Endothelial cell (in vitro differentiated cells): ENCODE data around the gene MTHFSD. TPM values are rescaled to one million over a fixed set of nuclear protein-coding genes. Genes with fewer than 3 reads are reported as not detected.

ENCODE experiments used
- DNase-seq: peaks from one replicate; pipeline ENCODE4 v3.0.0; 2021; ENCODE audit warnings: low spot score
- H3K27ac Mint-ChIP-seq: one replicate; pipeline ENCODE4 v1.8.0; 2021; ENCODE audit warnings: mixed read lengths, inconsistent platforms; ENCODE audit not compliant: unreplicated experiment
- H3K27me3 Mint-ChIP-seq: one replicate; pipeline ENCODE4 v1.8.0; 2021; ENCODE audit warnings: mild to moderate bottlenecking, moderate library complexity, mixed read lengths, inconsistent platforms; ENCODE audit not compliant: unreplicated experiment
- H3K36me3 Mint-ChIP-seq: one replicate; pipeline ENCODE4 v1.8.0; 2021; ENCODE audit warnings: mild to moderate bottlenecking, low read depth, mixed read lengths, inconsistent platforms; ENCODE audit not compliant: unreplicated experiment
- H3K4me1 Mint-ChIP-seq: one replicate; pipeline ENCODE4 v1.8.0; 2021; ENCODE audit warnings: mild to moderate bottlenecking, mixed read lengths, inconsistent platforms; ENCODE audit not compliant: unreplicated experiment
- H3K4me3 Mint-ChIP-seq: one replicate; pipeline ENCODE4 v1.8.0; 2021; ENCODE audit warnings: mild to moderate bottlenecking, mixed read lengths, inconsistent platforms; ENCODE audit not compliant: unreplicated experiment
- H3K9me3 Mint-ChIP-seq: one replicate; pipeline ENCODE4 v1.8.0; 2021; ENCODE audit warnings: mixed read lengths, inconsistent platforms; ENCODE audit not compliant: unreplicated experiment
- total RNA-seq: library from RNA; stranded (reverse); fragmentation: NEBNext Ultra II Directional; extraction: Animal tissue kit (Norgen Biotek cat#: 25700); gene quantifications from one replicate; pipeline ENCODE4 v1.2.1, GENCODE V29; 2021; ENCODE audit not compliant: unreplicated experiment
- TF ChIP-seq, protein P1 (sequence below): fragments of 200-600 bp; sonication (generic); IDR thresholded peaks from one replicate; pipeline ENCODE4 v1.5.0; 2021; ENCODE audit warnings: antibody characterized with exemption; ENCODE audit not compliant: unreplicated experiment

Gene MTHFSD
- total RNA-seq, 1 donor from 2014 or later: 30.6 TPM

DNA sequence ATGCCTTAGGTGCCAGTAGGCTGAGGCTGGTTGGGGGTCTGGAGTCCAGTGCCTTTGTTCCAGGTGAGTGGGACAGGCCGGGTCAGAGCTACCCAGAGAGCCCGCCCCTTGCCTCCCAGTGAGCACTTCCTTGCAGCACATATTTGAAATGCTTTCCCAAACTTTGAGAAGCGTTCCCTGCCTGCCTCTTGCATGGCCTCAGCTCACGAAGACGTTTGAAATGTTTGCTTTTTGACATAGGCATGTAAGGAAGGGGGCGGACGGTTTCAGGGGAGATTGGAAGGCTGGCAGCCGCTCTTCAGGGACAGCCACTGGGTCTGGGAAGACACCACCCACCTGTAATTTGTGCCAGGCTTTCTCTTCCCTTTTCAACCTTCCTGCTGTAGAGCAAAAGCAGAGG, 18.2 kb upstream of the MTHFSD start:
- no peak overlapping the region for H3K27ac Mint-ChIP-seq
- no peak for DNase-seq

DNA sequence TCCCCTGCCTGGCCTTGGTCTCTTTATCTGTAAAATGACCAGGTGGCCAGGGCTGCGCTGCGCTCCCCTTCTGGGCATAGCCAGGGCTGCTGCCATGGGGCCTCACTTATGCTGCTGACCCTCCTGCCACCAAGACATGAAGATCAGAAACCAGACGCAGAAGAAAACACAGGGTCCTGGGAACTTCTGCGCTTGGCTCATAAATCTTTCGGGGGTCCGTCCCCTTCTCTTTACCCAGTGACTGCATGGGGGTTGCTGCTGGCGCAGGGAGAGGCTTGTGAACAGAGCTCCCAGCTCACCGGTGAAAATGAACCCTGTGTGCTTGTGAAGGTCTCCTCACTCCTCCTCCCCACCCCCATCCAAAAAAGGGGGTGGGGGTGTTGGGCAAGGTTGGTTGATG, 17.6 kb upstream of the MTHFSD start:
- DNase-seq: no peak
- Mint-ChIP-seq H3K27me3 (peaks cover 22% of the 10 kb centered on the region), H3K4me3 (no peak overlapping the region), H3K9me3 (no peaks in the 10 kb centered on the region), H3K36me3 (peaks cover 20% of the 10 kb centered on the region), H3K4me1 (peaks cover 52% of the 10 kb centered on the region), H3K27ac (no peak overlapping the region)
- TF ChIP-seq, protein P1, sequence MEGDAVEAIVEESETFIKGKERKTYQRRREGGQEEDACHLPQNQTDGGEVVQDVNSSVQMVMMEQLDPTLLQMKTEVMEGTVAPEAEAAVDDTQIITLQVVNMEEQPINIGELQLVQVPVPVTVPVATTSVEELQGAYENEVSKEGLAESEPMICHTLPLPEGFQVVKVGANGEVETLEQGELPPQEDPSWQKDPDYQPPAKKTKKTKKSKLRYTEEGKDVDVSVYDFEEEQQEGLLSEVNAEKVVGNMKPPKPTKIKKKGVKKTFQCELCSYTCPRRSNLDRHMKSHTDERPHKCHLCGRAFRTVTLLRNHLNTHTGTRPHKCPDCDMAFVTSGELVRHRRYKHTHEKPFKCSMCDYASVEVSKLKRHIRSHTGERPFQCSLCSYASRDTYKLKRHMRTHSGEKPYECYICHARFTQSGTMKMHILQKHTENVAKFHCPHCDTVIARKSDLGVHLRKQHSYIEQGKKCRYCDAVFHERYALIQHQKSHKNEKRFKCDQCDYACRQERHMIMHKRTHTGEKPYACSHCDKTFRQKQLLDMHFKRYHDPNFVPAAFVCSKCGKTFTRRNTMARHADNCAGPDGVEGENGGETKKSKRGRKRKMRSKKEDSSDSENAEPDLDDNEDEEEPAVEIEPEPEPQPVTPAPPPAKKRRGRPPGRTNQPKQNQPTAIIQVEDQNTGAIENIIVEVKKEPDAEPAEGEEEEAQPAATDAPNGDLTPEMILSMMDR: no peak

More for the DNA sequence above, 18.2 kb upstream of the MTHFSD start:
- Mint-ChIP-seq H3K9me3 (no peaks in the 10 kb centered on the region), H3K27me3 (peaks cover 25% of the 10 kb centered on the region), H3K4me3 (no peak overlapping the region), H3K4me1 (peaks cover 58% of the 10 kb centered on the region), H3K36me3 (peaks cover 23% of the 10 kb centered on the region)
- TF ChIP-seq, protein P1: no peak

DNA sequence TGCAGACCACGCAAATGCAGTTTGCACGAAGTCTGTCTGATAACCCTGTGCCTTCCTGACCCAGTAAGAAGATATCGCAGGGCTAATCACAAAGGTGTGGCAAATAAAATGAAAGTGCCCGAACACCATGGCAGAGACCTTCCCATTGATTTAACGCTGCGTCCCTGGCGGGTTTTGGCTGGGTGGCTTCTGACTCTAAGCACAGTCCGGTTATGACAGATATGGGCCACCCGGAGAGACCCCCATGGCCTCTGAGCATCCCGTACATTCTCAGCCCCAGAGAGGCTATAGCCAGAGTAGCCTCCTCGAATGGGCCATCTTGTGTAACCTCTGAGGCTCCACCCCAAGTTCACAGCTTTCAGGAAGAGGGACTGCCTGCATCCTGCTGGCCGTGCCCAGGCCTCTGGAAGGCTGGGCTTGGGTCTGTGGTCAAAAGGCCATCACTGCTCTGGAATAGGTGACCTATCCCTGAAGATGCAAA, 17.0 kb upstream of the MTHFSD start:
- no peak overlapping the region for H3K27ac Mint-ChIP-seq
- no peak for DNase-seq
- peaks cover 20% of the 10 kb centered on the region for H3K36me3 Mint-ChIP-seq
- H3K9me3 Mint-ChIP-seq: no peaks in the 10 kb centered on the region
- H3K27me3 Mint-ChIP-seq: peaks cover 20% of the 10 kb centered on the region
- no peak overlapping the region for H3K4me3 Mint-ChIP-seq
- TF ChIP-seq, protein P1: no peak
- H3K4me1 Mint-ChIP-seq: peaks cover 47% of the 10 kb centered on the region

DNA sequence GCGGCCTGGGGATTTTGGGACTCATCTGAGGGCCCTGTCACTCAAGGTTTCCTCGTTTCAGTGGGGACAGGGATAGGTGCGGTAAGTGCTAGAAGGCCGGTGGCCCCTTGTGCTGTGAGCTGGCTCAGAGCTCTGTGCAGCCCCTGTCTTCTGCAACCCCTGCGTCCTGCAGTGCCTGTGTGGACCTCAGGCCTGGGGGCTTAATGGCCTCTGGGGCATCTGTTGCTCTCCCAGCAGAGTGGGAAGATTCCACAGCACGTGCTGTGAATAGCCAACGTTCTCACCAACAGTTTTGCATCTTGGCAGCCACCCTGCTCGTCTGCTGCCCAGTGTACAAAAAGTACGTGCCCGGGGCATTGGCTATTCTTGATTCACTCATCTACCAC, 16.5 kb upstream of the MTHFSD start:
- TF ChIP-seq, protein P1: no peak
- H3K4me3 Mint-ChIP-seq: peak overlapping the region; percentile 79

GRCh38 chr16:86570558-86571529, 15.8 kb upstream of the MTHFSD start:
- Mint-ChIP-seq H3K4me3 (peak overlapping the region; percentile 79), H3K4me1 (peaks cover 44% of the 10 kb centered on the region), H3K9me3 (no peaks in the 10 kb centered on the region), H3K36me3 (peaks cover 20% of the 10 kb centered on the region), H3K27ac (no peak overlapping the region), H3K27me3 (peaks cover 14% of the 10 kb centered on the region)
- TF ChIP-seq, protein P1: no peak
- DNase-seq: no peak

More for the DNA sequence above, 16.5 kb upstream of the MTHFSD start:
- Mint-ChIP-seq H3K9me3 (no peaks in the 10 kb centered on the region), H3K27ac (no peak overlapping the region), H3K27me3 (peaks cover 19% of the 10 kb centered on the region), H3K36me3 (peaks cover 20% of the 10 kb centered on the region), H3K4me1 (peaks cover 44% of the 10 kb centered on the region)
- DNase-seq: no peak
